Measurements from ENCODE around the gene CPE. TPM values are rescaled to one million over a fixed set of nuclear protein-coding genes. Genes with fewer than 3 reads are reported as not detected.

Gene CPE
- total RNA-seq, 1 donor: 15.1 TPM

- H3K4me3 ChIP-seq (ENCODE audit: low read depth, low read length): no peak overlapping the region
- no peak for DNase-seq (ENCODE audit: low read depth)
- TF ChIP-seq, protein P1, sequence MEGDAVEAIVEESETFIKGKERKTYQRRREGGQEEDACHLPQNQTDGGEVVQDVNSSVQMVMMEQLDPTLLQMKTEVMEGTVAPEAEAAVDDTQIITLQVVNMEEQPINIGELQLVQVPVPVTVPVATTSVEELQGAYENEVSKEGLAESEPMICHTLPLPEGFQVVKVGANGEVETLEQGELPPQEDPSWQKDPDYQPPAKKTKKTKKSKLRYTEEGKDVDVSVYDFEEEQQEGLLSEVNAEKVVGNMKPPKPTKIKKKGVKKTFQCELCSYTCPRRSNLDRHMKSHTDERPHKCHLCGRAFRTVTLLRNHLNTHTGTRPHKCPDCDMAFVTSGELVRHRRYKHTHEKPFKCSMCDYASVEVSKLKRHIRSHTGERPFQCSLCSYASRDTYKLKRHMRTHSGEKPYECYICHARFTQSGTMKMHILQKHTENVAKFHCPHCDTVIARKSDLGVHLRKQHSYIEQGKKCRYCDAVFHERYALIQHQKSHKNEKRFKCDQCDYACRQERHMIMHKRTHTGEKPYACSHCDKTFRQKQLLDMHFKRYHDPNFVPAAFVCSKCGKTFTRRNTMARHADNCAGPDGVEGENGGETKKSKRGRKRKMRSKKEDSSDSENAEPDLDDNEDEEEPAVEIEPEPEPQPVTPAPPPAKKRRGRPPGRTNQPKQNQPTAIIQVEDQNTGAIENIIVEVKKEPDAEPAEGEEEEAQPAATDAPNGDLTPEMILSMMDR (IDR thresholded peaks at IDR 0.05; ENCODE audit: insufficient read depth, low read depth, low read length): no peak
Measured at GRCh38 chr4:165415910-165416309, 37.1 kb downstream of the CPE start.

- no peak for DNase-seq (ENCODE audit: low read depth)
- no peak overlapping the region for H3K4me3 ChIP-seq (ENCODE audit: low read depth, low read length)
- TF ChIP-seq, protein P1 (IDR thresholded peaks at IDR 0.05; ENCODE audit: insufficient read depth, low read depth, low read length): no peak
Measured at GRCh38 chr4:165418073-165418472, 39.3 kb downstream of the CPE start.

DNA sequence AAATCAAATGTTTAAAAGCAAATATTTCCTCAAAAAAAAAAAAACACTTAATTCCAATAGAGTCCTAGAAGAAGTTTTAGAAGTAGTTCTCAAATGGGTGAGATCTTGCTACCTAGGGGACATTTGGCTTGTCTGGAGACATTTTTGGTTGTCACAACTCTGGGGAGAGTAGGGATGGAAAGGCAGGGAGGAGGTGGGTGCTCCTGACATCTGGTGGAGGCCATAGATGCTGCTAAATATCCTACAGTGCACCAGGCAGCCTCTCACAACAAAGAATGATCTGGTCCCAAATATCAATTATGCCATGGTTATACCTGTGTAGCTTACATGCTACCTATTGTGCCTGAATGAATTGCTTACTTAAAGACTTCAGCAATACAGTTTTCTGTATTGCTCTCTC, 46.8 kb downstream of the CPE start:
- DNase-seq (ENCODE audit: low read depth): no peak
- TF ChIP-seq, protein P1 (IDR thresholded peaks at IDR 0.05; ENCODE audit: insufficient read depth, low read depth, low read length): no peak
- H3K4me3 ChIP-seq (ENCODE audit: low read depth, low read length): no peak overlapping the region

DNA sequence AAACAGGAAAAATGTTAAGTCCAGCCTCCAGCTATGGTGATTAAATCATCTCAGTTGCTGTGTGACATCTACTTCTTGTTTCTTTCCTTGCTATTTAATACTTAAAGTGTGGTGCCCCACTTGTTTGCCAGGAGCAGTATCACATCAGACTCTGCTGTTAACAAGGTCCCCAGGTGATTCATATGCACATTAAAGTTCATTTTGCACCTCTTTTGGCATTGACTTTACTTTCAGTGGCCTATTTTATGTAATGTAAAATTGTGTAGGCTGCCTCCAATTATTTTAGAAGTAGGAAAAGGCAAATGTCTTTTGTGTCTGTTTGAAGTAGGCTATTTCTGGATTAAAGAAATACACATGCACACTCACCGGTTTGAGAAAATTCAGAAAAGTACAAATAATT, 47.5 kb downstream of the CPE start:
- H3K4me3 ChIP-seq (ENCODE audit: low read depth, low read length): no peak overlapping the region
- TF ChIP-seq, protein P1 (IDR thresholded peaks at IDR 0.05; ENCODE audit: insufficient read depth, low read depth, low read length): no peak
- DNase-seq (ENCODE audit: low read depth): no peak

DNA sequence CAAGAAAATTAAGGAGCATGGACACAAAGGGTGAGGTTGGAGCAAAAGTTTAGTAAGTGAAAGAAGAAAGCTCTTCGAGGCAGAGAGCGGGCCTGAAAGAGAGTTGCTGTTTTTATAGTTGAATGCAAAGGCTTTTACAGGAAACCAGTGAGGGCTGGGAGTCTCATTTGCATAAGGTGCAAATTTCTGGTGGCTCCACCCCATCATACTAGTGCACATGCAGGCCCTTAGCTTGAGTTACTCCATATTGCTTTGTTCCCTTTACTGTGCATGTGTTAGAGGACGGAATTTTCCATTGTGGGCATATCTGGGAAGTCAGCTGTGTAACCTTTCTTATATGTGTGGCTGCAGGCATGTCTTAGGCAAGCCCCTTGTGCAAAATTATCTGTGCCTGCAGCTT, 48.0 kb downstream of the CPE start:
- no peak overlapping the region for H3K4me3 ChIP-seq (ENCODE audit: low read depth, low read length)
- TF ChIP-seq, protein P1 (IDR thresholded peaks at IDR 0.05; ENCODE audit: insufficient read depth, low read depth, low read length): no peak
- DNase-seq (ENCODE audit: low read depth): no peak

GRCh38 chr4:165428957-165429356, 50.1 kb downstream of the CPE start:
- DNase-seq (ENCODE audit: low read depth): no peak
- H3K4me3 ChIP-seq (ENCODE audit: low read depth, low read length): no peak overlapping the region
- TF ChIP-seq, protein P1 (IDR thresholded peaks at IDR 0.05; ENCODE audit: insufficient read depth, low read depth, low read length): no peak

DNA sequence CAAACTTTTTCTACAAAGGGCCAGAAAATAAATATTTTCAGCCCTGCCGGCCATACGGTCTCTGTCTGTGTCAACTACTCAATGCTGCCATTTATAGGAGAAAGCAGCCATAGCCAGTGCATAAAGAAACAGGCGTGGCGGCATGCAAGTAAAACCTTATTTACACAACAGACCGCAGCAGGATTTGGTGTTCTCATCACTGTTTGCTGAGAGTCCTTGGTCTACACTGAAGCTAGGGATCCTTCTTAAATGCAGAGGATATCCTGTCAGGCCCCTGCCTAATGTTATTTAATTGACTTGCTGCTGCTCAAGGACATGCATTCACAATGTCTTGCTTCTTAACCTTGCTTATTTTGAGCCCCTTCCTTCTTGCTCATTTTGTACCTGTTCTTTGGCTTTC, 54.7 kb downstream of the CPE start:
- peak; percentile 82 for DNase-seq (ENCODE audit: low read depth)
- TF ChIP-seq, protein P1 (IDR thresholded peaks at IDR 0.05; ENCODE audit: insufficient read depth, low read depth, low read length): no peak
- H3K4me3 ChIP-seq (ENCODE audit: low read depth, low read length): no peak overlapping the region

All from fibroblast of villous mesenchyme (primary cell).